DOHH2 (cell line): ENCODE measurements around the gene LEF1.

Experiments used
- H3F3A ChIP-seq: fragments of 200-600 bp; sonication (generic), shearing (Covaris generic); 2 replicates; pipeline ENCODE4 v1.6.0; 2016; ENCODE audit warnings: antibody characterized with exemption, mild to moderate bottlenecking; ENCODE audit not compliant: control insufficient read depth, insufficient read depth
- H3K27ac ChIP-seq: fragments of 200-600 bp; sonication (generic); 2 replicates; pipeline ENCODE4 v1.5.1; 2014; ENCODE audit warnings: low read depth, mild to moderate bottlenecking, low read length, moderate library complexity
- H3K27me3 ChIP-seq: fragments of 200-600 bp; sonication (generic); 2 replicates; pipeline ENCODE4 v1.6.1; 2014; ENCODE audit warnings: mild to moderate bottlenecking, low read length, mixed read lengths; ENCODE audit not compliant: control insufficient read depth
- H3K36me3 ChIP-seq: fragments of 200-600 bp; sonication (generic); 2 replicates; pipeline ENCODE4 v1.6.1; 2014; ENCODE audit warnings: mild to moderate bottlenecking, low read length, moderate library complexity, mixed read lengths; ENCODE audit not compliant: control insufficient read depth
- H3K4me1 ChIP-seq: fragments of 200-600 bp; sonication (generic); 2 replicates; pipeline ENCODE4 v1.6.1; 2014; ENCODE audit warnings: mild to moderate bottlenecking, low read length, mixed read lengths; ENCODE audit not compliant: control insufficient read depth
- H3K4me2 ChIP-seq: fragments of 200-600 bp; sonication (generic); 2 replicates; pipeline ENCODE4 v1.6.0; 2014; ENCODE audit warnings: mild to moderate bottlenecking, low read length, moderate library complexity
- H3K4me3 ChIP-seq: fragments of 200-600 bp; sonication (generic); 2 replicates; pipeline ENCODE4 v1.5.1; 2014; ENCODE audit warnings: mild to moderate bottlenecking, low read length, mixed read lengths
- H3K79me2 ChIP-seq: fragments of 200-600 bp; sonication (generic); 2 replicates; pipeline ENCODE4 v1.6.1; 2014; ENCODE audit warnings: mild to moderate bottlenecking, low read length, mixed read lengths; ENCODE audit not compliant: control insufficient read depth
- H3K9me2 ChIP-seq: fragments of 200-600 bp; sonication (generic); replicated peaks from 2 replicates; pipeline ENCODE4 v1.6.1; 2014; ENCODE audit warnings: mild to moderate bottlenecking, low read length, mixed read lengths; ENCODE audit not compliant: control insufficient read depth
- H3K9me3 ChIP-seq: fragments of 200-600 bp; sonication (generic); 2 replicates; pipeline ENCODE4 v1.6.1; 2014; ENCODE audit warnings: antibody characterized with exemption, low read length, mixed read lengths; ENCODE audit not compliant: control insufficient read depth, insufficient read depth
- H4K20me1 ChIP-seq: fragments of 200-600 bp; sonication (generic); 2 replicates; pipeline ENCODE4 v1.6.0; 2014; ENCODE audit warnings: low read depth, mild to moderate bottlenecking, antibody characterized with exemption, low read length, moderate library complexity; ENCODE audit not compliant: control insufficient read depth, insufficient read depth
- EZH2phosphoT487 ChIP-seq: fragments of 200-600 bp; sonication (generic); IDR thresholded peaks from 2 replicates; pipeline ENCODE4 v1.6.1; 2017; ENCODE audit warnings: borderline replicate concordance, mild to moderate bottlenecking, antibody characterized with exemption, low read length, moderate library complexity, mixed read lengths
- TF ChIP-seq, protein P1 (sequence below): fragments of 200-600 bp; sonication (generic); IDR thresholded peaks from one replicate; pipeline ENCODE4 v1.5.1; 2014; ENCODE audit warnings: antibody characterized with exemption, mild to moderate bottlenecking, low read depth, low read length; ENCODE audit not compliant: poor library complexity, severe bottlenecking

LEF1 gene

GRCh38 chr4:108165586-108165985 is 3.1 kb downstream of the LEF1 start:
- peaks cover 35% of the 10 kb centered on the region for H3K79me2 ChIP-seq
- peaks cover 27% of the 10 kb centered on the region for H3F3A ChIP-seq
- no peaks in the 10 kb centered on the region for H4K20me1 ChIP-seq
- H3K4me3 ChIP-seq = peak overlapping the region; percentile 96
- peaks cover 65% of the 10 kb centered on the region for H3K4me1 ChIP-seq
- H3K36me3 ChIP-seq = peaks cover 30% of the 10 kb centered on the region
- peak overlapping the region; percentile 77 for H3K4me2 ChIP-seq
- peaks cover 20% of the 10 kb centered on the region for H3K27me3 ChIP-seq
- TF ChIP-seq EZH2phosphoT487 = no peak
- TF ChIP-seq, protein P1, sequence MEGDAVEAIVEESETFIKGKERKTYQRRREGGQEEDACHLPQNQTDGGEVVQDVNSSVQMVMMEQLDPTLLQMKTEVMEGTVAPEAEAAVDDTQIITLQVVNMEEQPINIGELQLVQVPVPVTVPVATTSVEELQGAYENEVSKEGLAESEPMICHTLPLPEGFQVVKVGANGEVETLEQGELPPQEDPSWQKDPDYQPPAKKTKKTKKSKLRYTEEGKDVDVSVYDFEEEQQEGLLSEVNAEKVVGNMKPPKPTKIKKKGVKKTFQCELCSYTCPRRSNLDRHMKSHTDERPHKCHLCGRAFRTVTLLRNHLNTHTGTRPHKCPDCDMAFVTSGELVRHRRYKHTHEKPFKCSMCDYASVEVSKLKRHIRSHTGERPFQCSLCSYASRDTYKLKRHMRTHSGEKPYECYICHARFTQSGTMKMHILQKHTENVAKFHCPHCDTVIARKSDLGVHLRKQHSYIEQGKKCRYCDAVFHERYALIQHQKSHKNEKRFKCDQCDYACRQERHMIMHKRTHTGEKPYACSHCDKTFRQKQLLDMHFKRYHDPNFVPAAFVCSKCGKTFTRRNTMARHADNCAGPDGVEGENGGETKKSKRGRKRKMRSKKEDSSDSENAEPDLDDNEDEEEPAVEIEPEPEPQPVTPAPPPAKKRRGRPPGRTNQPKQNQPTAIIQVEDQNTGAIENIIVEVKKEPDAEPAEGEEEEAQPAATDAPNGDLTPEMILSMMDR = no peak
- no peaks in the 10 kb centered on the region for H3K9me3 ChIP-seq
- no peaks in the 10 kb centered on the region for H3K9me2 ChIP-seq
- no peak overlapping the region; the same call in 1 of the 2 replicates for H3K27ac ChIP-seq

GRCh38 chr4:108163351-108163750 is 5.4 kb downstream of the LEF1 start:
- peaks cover 48% of the 10 kb centered on the region for H3K79me2 ChIP-seq
- H3F3A ChIP-seq = peaks cover 13% of the 10 kb centered on the region
- H3K9me3 ChIP-seq = no peaks in the 10 kb centered on the region
- H3K4me2 ChIP-seq = peak overlapping the region; percentile 9; the same call in 1 of the 2 replicates
- peaks cover 45% of the 10 kb centered on the region for H3K36me3 ChIP-seq
- no peaks in the 10 kb centered on the region for H4K20me1 ChIP-seq
- 0 out of 2 replicates have a peak, but pooled peaks cover 2% of the 10 kb centered on the region for H3K27me3 ChIP-seq
- no peaks in the 10 kb centered on the region for H3K9me2 ChIP-seq
- no peak overlapping the region for H3K4me3 ChIP-seq
- TF ChIP-seq, protein P1 = no peak
- no peak for TF ChIP-seq EZH2phosphoT487
- peaks cover 75% of the 10 kb centered on the region for H3K4me1 ChIP-seq
- no peak overlapping the region for H3K27ac ChIP-seq

- H3K4me3 ChIP-seq = peak overlapping the region; percentile 53
- H3K79me2 ChIP-seq = peaks cover 39% of the 10 kb centered on the region
- H3K4me2 ChIP-seq = peak overlapping the region; percentile 68
- H4K20me1 ChIP-seq = no peaks in the 10 kb centered on the region
- peaks cover 68% of the 10 kb centered on the region for H3K4me1 ChIP-seq
- no peaks in the 10 kb centered on the region for H3K27me3 ChIP-seq
- H3K36me3 ChIP-seq = peaks cover 42% of the 10 kb centered on the region
- H3F3A ChIP-seq = peaks cover 13% of the 10 kb centered on the region
- TF ChIP-seq EZH2phosphoT487 = no peak
- TF ChIP-seq, protein P1 = no peak
- H3K27ac ChIP-seq = peak overlapping the region; percentile 54
- no peaks in the 10 kb centered on the region for H3K9me2 ChIP-seq
- no peaks in the 10 kb centered on the region for H3K9me3 ChIP-seq
Observed at GRCh38 chr4:108160741-108161352, 7.9 kb downstream of the LEF1 start.
